HCT116 (cell line): ENCODE results near the gene EML2. TPM values are rescaled to one million over a fixed set of nuclear protein-coding genes. Genes with fewer than 3 reads are reported as not detected.
A peak's percentile ranks its signal among the peaks of the same experiment; 100 is the strongest.

Experiments used
- ATAC-seq: fragments of 200-7000 bp; cut with Tn5 transposase; 2 replicates; pipeline ENCODE4 v1.9.1; 2020; ENCODE audit warnings: mild to moderate bottlenecking, moderate library complexity
- BruUV-seq: library from RNA; stranded (reverse); fragments of 400-500 nt; replicated peaks from 2 replicates; lab custom pipeline; 2021; lab: Mats Ljungman, UMichigan
- CTCF ChIA-PET: fragments of 300-600 bp; sonication (Branson Sonifier 250); formaldehyde crosslinking; loops from one replicate; lab custom pipeline; 2021; ENCODE audit warnings: antibody characterized with exemption; lab: Charles Lee
- POLR2A ChIA-PET: fragments of 300-600, 350-600 bp; sonication (Branson Sonifier 250); formaldehyde crosslinking; loops from one replicate; lab custom pipeline; 2021; ENCODE audit warnings: antibody characterized with exemption; lab: Charles Lee
- RAD21 ChIA-PET, 2 experiments: fragments of 300-600 bp; sonication (Branson Sonifier 250); formaldehyde crosslinking; loops; one replicate each; lab custom pipeline; 2023; ENCODE audit warnings: low total read pairs in 2 of 2; ENCODE audit not compliant: uncharacterized antibody in 2 of 2, unreplicated experiment in 2 of 2, low non-redundant PET in 1 of 2; lab: Charles Lee
- DNase-seq: peaks from one replicate; pipeline ENCODE4 v3.0.0-alpha.2; 2010; ENCODE audit warnings: low read depth, low spot score
- H2AFZ ChIP-seq: fragments of 200-600 bp; shearing (Covaris generic), sonication (generic); 2 replicates; pipeline ENCODE4 v1.6.1; 2017; ENCODE audit warnings: low read depth, mixed run types, mixed read lengths, antibody characterized with exemption, low read length; ENCODE audit not compliant: poor library complexity, severe bottlenecking
- H3K27ac ChIP-seq: 2 replicates; pipeline ENCODE4 v1.5.1; 2012; ENCODE audit warnings: low read depth, low read length
- H3K27me3 ChIP-seq: fragments of 200-600 bp; sonication (generic); 2 replicates; pipeline ENCODE4 v1.6.1; 2016; ENCODE audit warnings: mixed run types, low read length, mixed read lengths; ENCODE audit not compliant: insufficient read depth
- H3K36me3 ChIP-seq, 2 experiments: fragments of 200-500 bp in 1 of 2; fragments of 200-600 bp in 1 of 2; sonication (Bioruptor generic) in 1 of 2; sonication (generic) in 1 of 2; 2 replicates each; pipeline versions ENCODE4 v1.5.1 to v1.6.1; 2014 to 2016; ENCODE audit warnings: low read length in 2 of 2, inconsistent platforms in 1 of 2, mixed read lengths in 1 of 2, mixed run types in 1 of 2; ENCODE audit not compliant: insufficient read depth in 2 of 2, control insufficient read depth in 1 of 2
- H3K4me1 ChIP-seq, 2 experiments: fragments of 200-600 bp in 1 of 2; sonication (generic) in 1 of 2; 2 replicates each; pipeline versions ENCODE4 v1.5.1 to v1.6.1; 2012 to 2017; ENCODE audit warnings: low read length in 2 of 2, inconsistent platforms in 1 of 2, mild to moderate bottlenecking in 1 of 2, mixed read lengths in 1 of 2, mixed run types in 1 of 2, moderate library complexity in 1 of 2; ENCODE audit not compliant: insufficient read depth in 2 of 2, control insufficient read depth in 1 of 2
- H3K4me2 ChIP-seq: fragments of 200-600 bp; sonication (generic); 2 replicates; pipeline ENCODE4 v1.6.1; 2017; ENCODE audit warnings: mixed run types, low read length, mixed read lengths
- H3K4me3 ChIP-seq, 2 experiments: fragments of 200-600 bp in 1 of 2; sonication (generic) in 1 of 2; replicated peaks in 1 of 2; 2 replicates each; pipeline ENCODE4 v1.5.1; 2011 to 2016; ENCODE audit warnings: low read length in 2 of 2, control low read depth in 1 of 2, low read depth in 1 of 2, mild to moderate bottlenecking in 1 of 2, mixed read lengths in 1 of 2, mixed run types in 1 of 2
- H3K79me2 ChIP-seq: fragments of 200-600 bp; sonication (generic); 2 replicates; pipeline ENCODE4 v1.6.1; 2017; ENCODE audit warnings: mild to moderate bottlenecking, mixed run types, low read length, moderate library complexity, mixed read lengths; ENCODE audit not compliant: insufficient read depth
- H3K9ac ChIP-seq: fragments of 200-600 bp; sonication (generic); 2 replicates; pipeline ENCODE4 v1.6.1; 2016; ENCODE audit warnings: low read length, mixed read lengths
- H3K9me2 ChIP-seq: fragments of 200-600 bp; sonication (generic), shearing (Covaris generic); 2 replicates; pipeline ENCODE4 v1.6.1; 2017; ENCODE audit warnings: mixed run types, mild to moderate bottlenecking, moderate library complexity; ENCODE audit not compliant: insufficient read depth
- H3K9me3 ChIP-seq, 2 experiments: fragments of 200-500 bp in 1 of 2; fragments of 200-600 bp in 1 of 2; sonication (Bioruptor generic) in 1 of 2; sonication (generic) in 1 of 2; 2 replicates each; pipeline ENCODE4 v1.6.1; 2014 to 2017; ENCODE audit warnings: low read length in 2 of 2, mixed read lengths in 2 of 2, inconsistent platforms in 1 of 2, low read depth in 1 of 2, mild to moderate bottlenecking in 1 of 2, mixed run types in 1 of 2, moderate library complexity in 1 of 2; ENCODE audit not compliant: control insufficient read depth in 1 of 2, insufficient read depth in 1 of 2
- H4K20me1 ChIP-seq: fragments of 200-600 bp; sonication (generic), shearing (Covaris generic); 2 replicates; pipeline ENCODE4 v1.6.1; 2017; ENCODE audit warnings: mixed run types, mild to moderate bottlenecking, moderate library complexity; ENCODE audit not compliant: insufficient read depth
- CBX3 ChIP-seq: IDR thresholded peaks from 2 replicates; pipeline ENCODE4 v1.6.1; 2012; ENCODE audit warnings: low read depth
- EGR1 ChIP-seq: IDR thresholded peaks from 2 replicates; pipeline ENCODE4 v1.6.1; 2012; ENCODE audit warnings: low read depth
- ELF1 ChIP-seq: IDR thresholded peaks from 2 replicates; pipeline ENCODE4 v1.6.1; 2012; ENCODE audit warnings: low read depth, borderline replicate concordance
- POLR2AphosphoS5 ChIP-seq: IDR thresholded peaks from 2 replicates; pipeline ENCODE4 v1.6.1; 2011; ENCODE audit warnings: mild to moderate bottlenecking, low read depth, low read length, moderate library complexity
- RAD21 ChIP-seq: IDR thresholded peaks from 2 replicates; pipeline ENCODE4 v1.6.1; 2012; ENCODE audit warnings: low read depth, mild to moderate bottlenecking
- SRF ChIP-seq: IDR thresholded peaks from 2 replicates; pipeline ENCODE4 v1.6.1; 2012; ENCODE audit warnings: low read depth
- YY1 ChIP-seq: IDR thresholded peaks from 2 replicates; pipeline ENCODE4 v1.6.1; 2011; ENCODE audit warnings: low read length, low read depth, moderate library complexity, mild to moderate bottlenecking; ENCODE audit not compliant: insufficient replicate concordance; ENCODE audit errors: extremely low read depth
- ZFX ChIP-seq: fragments of 450-650 bp; IDR thresholded peaks from 2 replicates; pipeline ENCODE4 v1.6.1; 2017
- intact Hi-C: fragments of 100-400 bp; cut with micrococcal nuclease; formaldehyde crosslinking; loops from 2 replicates; pipeline ENCODE4 v1.10.0; 2022
- total RNA-seq: library from RNA; stranded (reverse); gene quantifications from one replicate; pipeline ENCODE4 v1.2.1, GENCODE V29; 2021; ENCODE audit not compliant: unreplicated experiment
- TF ChIP-seq, protein P1 (sequence below): IDR thresholded peaks from 2 replicates; pipeline ENCODE4 v1.6.1; 2012
- TF ChIP-seq, protein P2 (sequence below), 3 experiments: fragments of 200-600 bp in 1 of 3; sonication (generic) in 1 of 3; IDR thresholded peaks in 2 of 3; conservative IDR thresholded peaks in 1 of 3; 2 replicates each; pipeline ENCODE4 v1.5.1; 2012 to 2017; ENCODE audit warnings: low read depth in 2 of 3, low read length in 2 of 3, antibody characterized with exemption in 1 of 3, borderline replicate concordance in 1 of 3, control low read depth in 1 of 3, mild to moderate bottlenecking in 1 of 3, mixed read lengths in 1 of 3, mixed run types in 1 of 3, moderate library complexity in 1 of 3; ENCODE audit not compliant: insufficient read depth in 1 of 3

Gene EML2
- total RNA-seq, 1 experiment from 2014 or later: 131 TPM

GRCh38 chr19:45681391-45682015, 42.3 kb upstream of the EML2 start:
- POLR2A ChIA-PET: interaction anchor here (1.0 to 2.0 kb wide), 5 partner anchors 10 to 88 kb away, joined by 3 to 12 read pairs (median 7); partner anchors contain the start of genes QPCTL and SNRPD2
- H3K9ac ChIP-seq: peak overlapping the region; percentile 61

More at GRCh38 chr19:45681391-45682015, 42.3 kb upstream of the EML2 start:
- Histone ChIP-seq H3K79me2 (no peaks in the 10 kb centered on the region), H4K20me1 (no peaks in the 10 kb centered on the region), H3K4me2 (peak overlapping the region; percentile 88), H2AFZ (no peak overlapping the region), H3K9me2 (no peaks in the 10 kb centered on the region), H3K27ac (peak overlapping the region; percentile 82), H3K4me3 (peak overlapping the region; percentile 28 to 56), H3K36me3 (peaks cover 8 to 14% of the 10 kb centered on the region in 2 experiments; a peak in 3 of 4 replicates), H3K4me1 (peaks cover 17 to 35% of the 10 kb centered on the region in 2 experiments), H3K9me3 (no peaks in the 10 kb centered on the region), H3K27me3 (no peaks in the 10 kb centered on the region)
- ChIA-PET CTCF (interaction anchor here (0.8 to 3.3 kb wide), 6 partner anchors 10 to 91 kb away, joined by 3 to 18 read pairs (median 4); partner anchors contain the start of genes QPCTL and SNRPD2), RAD21 (no interaction called here)
- peak; percentile 74 for ATAC-seq
- TF ChIP-seq ZFX (peak; percentile 37; the same call in 1 of the 2 replicates), POLR2AphosphoS5 (peak; percentile 67), SRF (no peak), ELF1 (no peak), YY1 (peak; percentile 77), CBX3 (0 out of 2 replicates have a peak, but pooled peaks have one; percentile 45), RAD21 (peak; percentile 71), EGR1 (peak; percentile 79)
- TF ChIP-seq, protein P1, sequence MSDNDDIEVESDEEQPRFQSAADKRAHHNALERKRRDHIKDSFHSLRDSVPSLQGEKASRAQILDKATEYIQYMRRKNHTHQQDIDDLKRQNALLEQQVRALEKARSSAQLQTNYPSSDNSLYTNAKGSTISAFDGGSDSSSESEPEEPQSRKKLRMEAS: peak; percentile 39; the same call in 1 of the 2 replicates
- TF ChIP-seq, protein P2, sequence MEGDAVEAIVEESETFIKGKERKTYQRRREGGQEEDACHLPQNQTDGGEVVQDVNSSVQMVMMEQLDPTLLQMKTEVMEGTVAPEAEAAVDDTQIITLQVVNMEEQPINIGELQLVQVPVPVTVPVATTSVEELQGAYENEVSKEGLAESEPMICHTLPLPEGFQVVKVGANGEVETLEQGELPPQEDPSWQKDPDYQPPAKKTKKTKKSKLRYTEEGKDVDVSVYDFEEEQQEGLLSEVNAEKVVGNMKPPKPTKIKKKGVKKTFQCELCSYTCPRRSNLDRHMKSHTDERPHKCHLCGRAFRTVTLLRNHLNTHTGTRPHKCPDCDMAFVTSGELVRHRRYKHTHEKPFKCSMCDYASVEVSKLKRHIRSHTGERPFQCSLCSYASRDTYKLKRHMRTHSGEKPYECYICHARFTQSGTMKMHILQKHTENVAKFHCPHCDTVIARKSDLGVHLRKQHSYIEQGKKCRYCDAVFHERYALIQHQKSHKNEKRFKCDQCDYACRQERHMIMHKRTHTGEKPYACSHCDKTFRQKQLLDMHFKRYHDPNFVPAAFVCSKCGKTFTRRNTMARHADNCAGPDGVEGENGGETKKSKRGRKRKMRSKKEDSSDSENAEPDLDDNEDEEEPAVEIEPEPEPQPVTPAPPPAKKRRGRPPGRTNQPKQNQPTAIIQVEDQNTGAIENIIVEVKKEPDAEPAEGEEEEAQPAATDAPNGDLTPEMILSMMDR (IDR thresholded peaks at IDR 0.05 in 2 of 3, conservative IDR thresholded peaks at IDR 0.05 in 1 of 3; ENCODE audit: borderline replicate concordance in 1 of 3, insufficient read depth in 1 of 3, low read depth in 2 of 3, low read length in 2 of 3): peak; percentile 78 to 95 (median 89)
- DNase-seq: peak; percentile 71
- intact Hi-C loops: no loop called here
- BruUV-seq: no TSS peak
